Natural killer cell (primary cell): ENCODE data around the gene AKAP7. TPM values are rescaled to one million over a fixed set of nuclear protein-coding genes. Genes with fewer than 3 reads are reported as not detected.

Experiments used
- ATAC-seq, 3 donors: fragments of 150-1000 bp in 2 of 3; fragments of 200-7000 bp in 1 of 3; cut with Tn5 transposase; 1 replicate in 1 of 3; 2 replicates in 2 of 3; pipeline ENCODE4 v1.10.0; 2021; ENCODE audit warnings: mild to moderate bottlenecking in 2 of 3, moderate library complexity in 2 of 3
- DNase-seq, 2 donors: peaks; one replicate each; pipeline versions ENCODE4 v3.0.0 to v3.0.0-alpha.2; 2013 to 2021; ENCODE audit warnings: mixed read lengths in 1 of 2
- H3K27ac ChIP-seq: one replicate; pipeline ENCODE4 v1.5.1; 2013; ENCODE audit warnings: mild to moderate bottlenecking, low read length
- H3K27me3 ChIP-seq: one replicate; pipeline ENCODE4 v1.6.1; 2013; ENCODE audit warnings: low read length; ENCODE audit not compliant: control insufficient read depth, insufficient read depth
- H3K36me3 ChIP-seq: one replicate; pipeline ENCODE4 v1.6.1; 2013; ENCODE audit warnings: low read length; ENCODE audit not compliant: control insufficient read depth, insufficient read depth
- H3K4me1 ChIP-seq: one replicate; pipeline ENCODE4 v1.6.1; 2013; ENCODE audit warnings: low read length; ENCODE audit not compliant: control insufficient read depth, insufficient read depth
- H3K4me3 ChIP-seq: one replicate; pipeline ENCODE4 v1.5.1; 2013; ENCODE audit warnings: low read length
- H3K9me3 ChIP-seq: one replicate; pipeline ENCODE4 v1.6.1; 2013; ENCODE audit warnings: low read length; ENCODE audit not compliant: control insufficient read depth, insufficient read depth
- H3K27ac Mint-ChIP-seq, 2 donors: one replicate each; pipeline ENCODE4 v1.8.0; 2022; ENCODE audit warnings: mild to moderate bottlenecking in 2 of 2, mixed read lengths in 2 of 2, moderate library complexity in 1 of 2
- H3K27me3 Mint-ChIP-seq, 2 donors: one replicate each; pipeline ENCODE4 v1.8.0; 2022; ENCODE audit warnings: low read depth in 2 of 2, mixed read lengths in 2 of 2
- H3K36me3 Mint-ChIP-seq: one replicate; pipeline ENCODE4 v1.8.0; 2022; ENCODE audit warnings: mixed read lengths
- H3K4me1 Mint-ChIP-seq, 2 donors: one replicate each; pipeline ENCODE4 v1.8.0; 2022; ENCODE audit warnings: mixed read lengths in 2 of 2
- H3K4me3 Mint-ChIP-seq: one replicate; pipeline ENCODE4 v1.8.0; 2022; ENCODE audit warnings: mild to moderate bottlenecking, moderate library complexity, mixed read lengths
- H3K9me3 Mint-ChIP-seq, 2 donors: one replicate each; pipeline ENCODE4 v1.8.0; 2022; ENCODE audit warnings: mixed read lengths in 2 of 2
- CTCF ChIP-seq: fragments of 200-600 bp; IDR thresholded peaks from one replicate; pipeline ENCODE4 v1.8.0; 2022; ENCODE audit warnings: antibody characterized with exemption
- WGBS: methylation state at CpG from one replicate; pipeline ENCODE4 v1.1.7; 2013; ENCODE audit warnings: missing lambda C conversion rate; ENCODE audit not compliant: insufficient coverage; 5-methylcytosine and 5-hydroxymethylcytosine counted together
- intact Hi-C: fragments of 100-400 bp; cut with micrococcal nuclease; formaldehyde crosslinking; loops from one replicate; pipeline ENCODE4 v1.14.2; 2022
- total RNA-seq, 4 donors: library from RNA; stranded (reverse); fragments of 120-200 nt in 1 of 4; gene quantifications; one replicate each; pipeline versions ENCODE4 v1.2.3 to v1.2.4, GENCODE V29; 2013 to 2022

AKAP7 gene
- total RNA-seq, 3 donors from 2014 or later (not counting 1 experiment from before 2014, with no cell fraction given): 13.5 to 21.0 (median 14.7) TPM

GRCh38 chr6:131281471-131282270 is 146.4 kb downstream of the AKAP7 start:
- Mint-ChIP-seq H3K9me3 (no peaks in the 10 kb centered on the region), H3K27me3 (no peaks in the 10 kb centered on the region), H3K27ac (peak overlapping the region; percentile 89 to 96), H3K36me3 (peaks cover 7% of the 10 kb centered on the region), H3K4me1 (peaks cover 18 to 25% of the 10 kb centered on the region in 2 donors), H3K4me3 (peak overlapping the region; percentile 86)
- DNase-seq (peak; percentile 40 to 82), ATAC-seq (peak; percentile 94 to 97 (median 95))
- TF ChIP-seq CTCF: no peak
- H3K9me3 ChIP-seq: peaks cover 3% of the 10 kb centered on the region
- H3K4me3 ChIP-seq: peak overlapping the region; percentile 6
- WGBS: 25% methylated on average over 16 of the region's 16 CpGs
- intact Hi-C loops: loop anchor here (10.0 kb wide), 1 partner anchor 87 kb away; no protein-coding TSS in a partner anchor
- no peaks in the 10 kb centered on the region for H3K36me3 ChIP-seq
- no peaks in the 10 kb centered on the region for H3K27me3 ChIP-seq
- H3K4me1 ChIP-seq: peaks cover 11% of the 10 kb centered on the region
- H3K27ac ChIP-seq: peak overlapping the region; percentile 58

DNA sequence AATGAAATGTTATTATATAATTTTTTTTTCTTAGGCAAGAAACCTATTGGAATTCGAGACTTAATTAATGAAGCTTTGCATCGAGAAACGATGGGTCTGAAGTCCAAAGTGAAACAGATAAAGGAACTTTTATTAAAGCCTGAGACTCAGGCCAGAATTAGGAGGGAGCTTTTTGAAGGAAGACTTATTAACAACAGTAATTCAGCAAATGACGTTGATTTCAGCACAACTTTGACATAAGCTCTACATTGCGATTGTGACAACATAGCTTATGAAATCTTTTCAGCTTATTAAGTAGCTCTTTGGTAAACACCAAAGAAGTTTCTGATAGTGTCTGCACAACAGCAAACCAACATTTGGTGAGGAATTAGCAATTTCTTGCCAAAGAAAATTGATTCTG is 147.1 kb downstream of the AKAP7 start:
- Histone ChIP-seq H3K4me1 (peaks cover 11% of the 10 kb centered on the region), H3K27ac (no peak overlapping the region), H3K9me3 (peaks cover 3% of the 10 kb centered on the region), H3K27me3 (no peaks in the 10 kb centered on the region), H3K36me3 (no peaks in the 10 kb centered on the region), H3K4me3 (no peak overlapping the region)
- Mint-ChIP-seq H3K36me3 (peaks cover 7% of the 10 kb centered on the region), H3K27me3 (no peaks in the 10 kb centered on the region), H3K27ac (peak overlapping the region in 1 of 2 donors; percentile 89), H3K4me3 (no peak overlapping the region), H3K9me3 (no peaks in the 10 kb centered on the region), H3K4me1 (peaks cover 18 to 25% of the 10 kb centered on the region in 2 donors)
- TF ChIP-seq CTCF: no peak
- intact Hi-C loops: loop anchor here (10.0 kb wide), 1 partner anchor 88 kb away; no protein-coding TSS in a partner anchor
- ATAC-seq: no peak
- no peak for DNase-seq
- 98% methylated on average over 5 of the region's 5 CpGs for WGBS

DNA sequence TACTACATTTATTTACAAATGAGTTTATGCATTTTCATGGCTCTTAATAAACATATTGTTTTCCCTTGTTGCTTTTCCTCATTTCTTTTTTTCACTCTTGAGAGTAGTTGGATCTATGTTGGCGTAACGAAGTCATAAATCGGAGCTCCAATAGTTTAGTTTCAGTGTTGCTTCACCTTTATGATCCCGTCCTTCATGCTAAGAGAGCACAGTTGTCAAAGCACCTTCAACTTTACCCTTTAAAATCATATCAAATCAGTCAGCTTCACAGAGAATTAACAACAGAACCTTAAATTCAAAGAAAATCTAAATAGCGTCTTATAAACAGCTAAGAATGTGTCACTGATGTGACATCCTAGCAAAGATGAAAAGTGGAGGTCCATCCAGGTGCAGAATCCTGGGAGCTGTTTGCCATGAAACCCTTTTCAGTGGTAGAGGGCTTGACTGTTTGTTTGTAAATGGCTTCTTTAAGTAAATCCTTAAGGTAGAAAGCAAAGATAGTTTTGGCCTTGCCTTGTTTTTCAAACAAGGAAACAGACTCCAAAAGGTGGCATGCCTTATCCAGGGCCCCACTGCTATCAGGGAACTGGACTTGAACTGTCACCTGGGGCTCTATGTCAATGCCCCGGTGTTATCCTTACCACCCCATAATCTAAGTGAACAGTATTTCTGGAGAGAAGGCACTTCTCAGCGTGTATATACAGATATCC is 148.4 kb downstream of the AKAP7 start:
- no peak overlapping the region for H3K27ac Mint-ChIP-seq
- Histone ChIP-seq H3K36me3 (no peaks in the 10 kb centered on the region), H3K27ac (no peak overlapping the region), H3K4me3 (no peak overlapping the region), H3K27me3 (no peaks in the 10 kb centered on the region), H3K4me1 (peaks cover 11% of the 10 kb centered on the region), H3K9me3 (peaks cover 1% of the 10 kb centered on the region)
- DNase-seq (no peak), ATAC-seq (no peak)
- intact Hi-C loops: loop anchor here (10.0 kb wide), 1 partner anchor 89 kb away; no protein-coding TSS in a partner anchor
- H3K9me3 Mint-ChIP-seq: no peaks in the 10 kb centered on the region
- WGBS: 97% methylated on average over 6 of the region's 7 CpGs
- H3K36me3 Mint-ChIP-seq: peaks cover under 1% of the 10 kb centered on the region
- TF ChIP-seq CTCF: no peak
- no peak overlapping the region for H3K4me3 Mint-ChIP-seq
- H3K27me3 Mint-ChIP-seq: no peaks in the 10 kb centered on the region
- peaks cover 18 to 21% of the 10 kb centered on the region in 2 donors for H3K4me1 Mint-ChIP-seq
